Uterus (tissue), 2 donors: ENCODE measurements around the gene POLR3B.

Source experiments
- CTCF ChIP-seq, 4 experiments: fragments of 200-600 bp in 2 of 4; fragments of 450-650 bp in 2 of 4; sonication (generic) in 2 of 4; IDR thresholded peaks; one replicate each; pipeline ENCODE4 v1.5.1; 2016 to 2019; ENCODE audit warnings: antibody characterized with exemption in 4 of 4, mild to moderate bottlenecking in 2 of 4, moderate library complexity in 1 of 4
- POLR2A ChIP-seq, 2 donors: fragments of 450-650 bp; IDR thresholded peaks; one replicate each; pipeline ENCODE4 v1.6.1; 2016; ENCODE audit warnings: antibody characterized with exemption in 2 of 2, mild to moderate bottlenecking in 1 of 2, moderate library complexity in 1 of 2

DNA sequence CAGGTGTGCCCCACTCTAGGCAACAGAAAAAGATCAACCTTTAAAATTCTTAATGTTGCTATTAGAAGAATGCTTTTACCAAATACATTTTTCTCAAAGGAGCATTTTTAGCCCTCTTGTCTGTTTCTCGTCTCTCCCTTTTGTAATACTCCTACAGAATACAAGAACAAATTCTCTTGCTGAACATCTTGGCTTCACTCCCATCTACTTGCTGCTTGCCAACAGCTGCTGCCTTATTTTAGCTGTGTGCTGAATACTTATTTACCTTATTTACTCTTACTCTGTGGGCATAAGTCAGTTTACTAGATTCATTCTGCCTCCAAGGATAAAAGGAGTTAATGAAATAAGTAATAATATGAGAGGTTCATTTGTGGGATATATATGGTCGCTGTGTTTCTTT lies 70.8 kb downstream of the POLR3B start:
- TF ChIP-seq POLR2A (IDR thresholded peaks at IDR 0.05) (no peak), CTCF (IDR thresholded peaks at IDR 0.05) (no peak)
